HEK293 (cell line): ENCODE data around the gene HBP1.

Experiments used
- CTCF ChIA-PET: fragments of 350-600 bp; formaldehyde crosslinking; extraction: SDS; loops from one replicate; lab custom pipeline; 2021; ENCODE audit warnings: antibody characterized with exemption; lab: Yijun Ruan, JAX
- POLR2A ChIA-PET: fragments of 300-600 bp; formaldehyde crosslinking; extraction: SDS; loops from one replicate; lab custom pipeline; 2020; ENCODE audit warnings: antibody characterized with exemption, inconsistent platforms; lab: Yijun Ruan, JAX
- H3K27ac ChIP-seq: fragments of 200-500 bp; sonication (Bioruptor generic); 2 replicates; pipeline ENCODE4 v1.5.1; 2014; ENCODE audit warnings: low read depth, low read length, control low read depth, inconsistent platforms; ENCODE audit errors: extremely low read depth
- H3K36me3 ChIP-seq, 2 experiments: fragments of 200-500 bp in 1 of 2; sonication (Bioruptor generic) in 1 of 2; 1 replicate in 1 of 2; 2 replicates in 1 of 2; pipeline ENCODE4 v1.5.1; 2014 to 2017; ENCODE audit warnings: inconsistent platforms in 2 of 2, low read length in 2 of 2; ENCODE audit not compliant: control insufficient read depth in 2 of 2, insufficient read depth in 1 of 2
- H3K4me1 ChIP-seq: fragments of 200-500 bp; sonication (Bioruptor generic); 2 replicates; pipeline ENCODE4 v1.5.1; 2014; ENCODE audit warnings: mild to moderate bottlenecking, low read length, inconsistent platforms; ENCODE audit not compliant: control insufficient read depth, insufficient read depth
- H3K4me3 ChIP-seq: 2 replicates; pipeline ENCODE4 v1.5.1; 2011; ENCODE audit warnings: low read depth, mild to moderate bottlenecking, control low read depth, low read length, moderate library complexity
- H3K9me3 ChIP-seq: fragments of 200-500 bp; sonication (Bioruptor generic); 2 replicates; pipeline ENCODE4 v1.5.1; 2014; ENCODE audit warnings: low read depth, low read length, inconsistent platforms; ENCODE audit not compliant: control insufficient read depth, insufficient read depth
- CTCF ChIP-seq: fragments of 450-650 bp; formaldehyde crosslinking; IDR thresholded peaks from 2 replicates; pipeline ENCODE4 v1.5.1; 2016; ENCODE audit warnings: missing biosample characterization, missing genetic modification characterization
- KLF10 ChIP-seq: fragments of 450-650 bp; IDR thresholded peaks from 2 replicates; pipeline ENCODE4 v1.5.1; 2018; ENCODE audit warnings: missing biosample characterization, mild to moderate bottlenecking, missing genetic modification characterization
- KLF16 ChIP-seq: fragments of 450-650 bp; formaldehyde crosslinking; IDR thresholded peaks from 2 replicates; pipeline ENCODE4 v1.5.1; 2017; ENCODE audit warnings: missing biosample characterization, missing genetic modification characterization
- OSR2 ChIP-seq: fragments of 450-650 bp; formaldehyde crosslinking; IDR thresholded peaks from 2 replicates; pipeline ENCODE4 v1.5.1; 2016; ENCODE audit warnings: missing biosample characterization, missing genetic modification characterization
- REPIN1 ChIP-seq: fragments of 450-650 bp; formaldehyde crosslinking; IDR thresholded peaks from 2 replicates; pipeline ENCODE4 v1.5.1; 2017; ENCODE audit warnings: missing biosample characterization, missing genetic modification characterization, low read depth
- REST ChIP-seq: fragments of 450-650 bp; formaldehyde crosslinking; IDR thresholded peaks from 2 replicates; pipeline ENCODE4 v1.5.1; 2016; ENCODE audit warnings: missing biosample characterization, missing genetic modification characterization
- TRIM28 ChIP-seq: IDR thresholded peaks from 2 replicates; pipeline ENCODE4 v1.6.1; 2011; ENCODE audit warnings: low read length, control low read depth, borderline replicate concordance
- WT1 ChIP-seq: fragments of 450-650 bp; formaldehyde crosslinking; IDR thresholded peaks from 2 replicates; pipeline ENCODE4 v1.5.1; 2016; ENCODE audit warnings: missing biosample characterization, missing genetic modification characterization
- ZBTB21 ChIP-seq: fragments of 450-650 bp; formaldehyde crosslinking; IDR thresholded peaks from 2 replicates; pipeline ENCODE4 v1.5.1; 2017; ENCODE audit warnings: missing biosample characterization, missing genetic modification characterization
- ZIC2 ChIP-seq: fragments of 450-650 bp; formaldehyde crosslinking; IDR thresholded peaks from 2 replicates; pipeline ENCODE4 v1.5.1; 2016; ENCODE audit warnings: missing biosample characterization, missing genetic modification characterization
- ZNF121 ChIP-seq: fragments of 450-650 bp; formaldehyde crosslinking; IDR thresholded peaks from 2 replicates; pipeline ENCODE4 v1.5.1; 2016; ENCODE audit warnings: missing biosample characterization, missing genetic modification characterization
- ZNF132 ChIP-seq: fragments of 450-650 bp; formaldehyde crosslinking; IDR thresholded peaks from 2 replicates; pipeline ENCODE4 v1.5.1; 2017; ENCODE audit warnings: missing biosample characterization, missing genetic modification characterization, borderline replicate concordance
- ZNF19 ChIP-seq: fragments of 450-650 bp; formaldehyde crosslinking; IDR thresholded peaks from 2 replicates; pipeline ENCODE4; 2016; ENCODE audit warnings: missing biosample characterization, missing genetic modification characterization, low read depth
- ZNF266 ChIP-seq: fragments of 450-650 bp; formaldehyde crosslinking; IDR thresholded peaks from 2 replicates; pipeline ENCODE4 v1.5.1; 2016; ENCODE audit warnings: missing biosample characterization, missing genetic modification characterization, low read depth
- ZNF433 ChIP-seq: fragments of 450-650 bp; formaldehyde crosslinking; IDR thresholded peaks from 2 replicates; pipeline ENCODE4 v1.5.1; 2016; ENCODE audit warnings: missing biosample characterization, missing genetic modification characterization, low read depth
- ZNF473 ChIP-seq: fragments of 450-650 bp; formaldehyde crosslinking; IDR thresholded peaks from 2 replicates; pipeline ENCODE4 v1.5.1; 2017; ENCODE audit warnings: missing biosample characterization, missing genetic modification characterization
- ZNF585B ChIP-seq: fragments of 450-650 bp; formaldehyde crosslinking; IDR thresholded peaks from 2 replicates; pipeline ENCODE4 v1.5.1; 2016; ENCODE audit warnings: missing biosample characterization, missing genetic modification characterization
- ZNF623 ChIP-seq: fragments of 450-650 bp; formaldehyde crosslinking; IDR thresholded peaks from 2 replicates; pipeline ENCODE4 v1.5.1; 2016; ENCODE audit warnings: missing biosample characterization, missing genetic modification characterization
- ZNF629 ChIP-seq: fragments of 450-650 bp; formaldehyde crosslinking; IDR thresholded peaks from 2 replicates; pipeline ENCODE4 v1.5.1; 2017; ENCODE audit warnings: missing biosample characterization, missing genetic modification characterization
- ZNF654 ChIP-seq: fragments of 450-650 bp; formaldehyde crosslinking; IDR thresholded peaks from 2 replicates; pipeline ENCODE4 v1.5.1; 2016; ENCODE audit warnings: low read depth, missing biosample characterization, missing genetic modification characterization
- ZNF747 ChIP-seq: fragments of 450-650 bp; formaldehyde crosslinking; IDR thresholded peaks from 2 replicates; pipeline ENCODE4 v1.5.1; 2016; ENCODE audit warnings: missing biosample characterization, missing genetic modification characterization
- ZNF768 ChIP-seq: fragments of 450-650 bp; formaldehyde crosslinking; IDR thresholded peaks from 2 replicates; pipeline ENCODE4 v1.5.1; 2018; ENCODE audit warnings: missing biosample characterization, mild to moderate bottlenecking, missing genetic modification characterization
- ZNF830 ChIP-seq: fragments of 450-650 bp; IDR thresholded peaks from 2 replicates; pipeline ENCODE4 v1.5.0; 2018; ENCODE audit warnings: missing biosample characterization, missing genetic modification characterization, low read depth, mild to moderate bottlenecking, moderate library complexity
- ZSCAN30 ChIP-seq: fragments of 450-650 bp; IDR thresholded peaks from 2 replicates; pipeline ENCODE4 v1.5.1; 2018; ENCODE audit warnings: missing biosample characterization, mild to moderate bottlenecking, missing genetic modification characterization, moderate library complexity
- ZXDB ChIP-seq: fragments of 450-650 bp; formaldehyde crosslinking; IDR thresholded peaks from 2 replicates; pipeline ENCODE4 v1.5.1; 2016; ENCODE audit warnings: missing biosample characterization, missing genetic modification characterization

Gene HBP1

GRCh38 chr7:107206136-107206535, 37.3 kb downstream of the HBP1 start:
- CTCF ChIA-PET = interaction anchor here (0.6 kb wide), 1 partner anchor 33 kb away, joined by 3 read pairs; no protein-coding TSS in a partner anchor
- H3K4me3 ChIP-seq = no peak overlapping the region
- peaks cover 0 to 26% of the 10 kb centered on the region in 2 experiments; a peak in 1 of 3 replicates for H3K36me3 ChIP-seq
- TF ChIP-seq TRIM28 (no peak), REPIN1 (tag by site-specific recombination) (no peak), ZNF19 (no peak), ZNF629 (tag by site-specific recombination) (no peak), ZNF473 (tag by site-specific recombination) (no peak), ZNF433 (no peak), ZBTB21 (tag by site-specific recombination) (no peak), ZXDB (no peak), KLF10 (tag by site-specific recombination) (no peak), WT1 (tag by site-specific recombination) (no peak), ZNF132 (tag by site-specific recombination) (no peak), ZNF585B (tag by site-specific recombination) (no peak), ZNF830 (tag by site-specific recombination) (no peak), ZNF266 (tag by site-specific recombination) (no peak)
- TF ChIP-seq, all 188 proteins: peak for 0
- Histone ChIP-seq H3K4me1 (no peaks in the 10 kb centered on the region), H3K27ac (no peak overlapping the region), H3K9me3 (no peaks in the 10 kb centered on the region)
- POLR2A ChIA-PET = no interaction called here

GRCh38 chr7:107206706-107207105, 37.9 kb downstream of the HBP1 start:
- CTCF ChIA-PET = no interaction called here
- no peaks in the 10 kb centered on the region for H3K4me1 ChIP-seq
- no peak overlapping the region for H3K4me3 ChIP-seq
- no peak for TF ChIP-seq CTCF (tag by site-specific recombination)
- H3K27ac ChIP-seq = no peak overlapping the region
- H3K9me3 ChIP-seq = no peaks in the 10 kb centered on the region
- peaks cover 0 to 20% of the 10 kb centered on the region in 2 experiments; a peak in 1 of 3 replicates for H3K36me3 ChIP-seq
- POLR2A ChIA-PET = no interaction called here

GRCh38 chr7:107207459-107207858, 38.7 kb downstream of the HBP1 start:
- TF ChIP-seq KLF16 (tag by site-specific recombination) (no peak), ZIC2 (tag by site-specific recombination) (no peak), ZNF654 (tag by site-specific recombination) (no peak), ZNF747 (no peak), OSR2 (tag by site-specific recombination) (no peak), ZNF623 (tag by site-specific recombination) (no peak), REST (tag by site-specific recombination) (no peak), ZSCAN30 (tag by site-specific recombination) (no peak), ZNF121 (tag by site-specific recombination) (no peak), ZNF768 (tag by site-specific recombination) (no peak)
- no peak overlapping the region for H3K4me3 ChIP-seq
- H3K36me3 ChIP-seq = peaks cover 0 to 13% of the 10 kb centered on the region in 2 experiments; a peak in 1 of 3 replicates
- ChIA-PET CTCF (interaction anchor here (0.7 kb wide), 1 partner anchor 454 kb away, joined by 3 read pairs; no protein-coding TSS in a partner anchor), POLR2A (no interaction called here)
- no peaks in the 10 kb centered on the region for H3K4me1 ChIP-seq
- no peak overlapping the region for H3K27ac ChIP-seq
- H3K9me3 ChIP-seq = no peaks in the 10 kb centered on the region
